GM12801 (cell line): ENCODE measurements around the gene SUCLG2.

ENCODE experiments used
- CTCF ChIP-seq: IDR thresholded peaks from one replicate; pipeline ENCODE4 v1.5.1; 2011; ENCODE audit warnings: control low read depth; ENCODE audit not compliant: insufficient read length; ENCODE audit errors: extremely low read depth

Gene SUCLG2

GRCh38 chr3:67624078-67624477 lies 30.3 kb downstream of the SUCLG2 start:
- no peak for TF ChIP-seq CTCF

GRCh38 chr3:67622652-67623051 lies 31.8 kb downstream of the SUCLG2 start:
- TF ChIP-seq CTCF = no peak

GRCh38 chr3:67620869-67621268 lies 33.5 kb downstream of the SUCLG2 start:
- no peak for TF ChIP-seq CTCF

GRCh38 chr3:67619991-67620390 lies 34.4 kb downstream of the SUCLG2 start:
- no peak for TF ChIP-seq CTCF

- no peak for TF ChIP-seq CTCF
Observed at GRCh38 chr3:67617518-67617917, 36.9 kb downstream of the SUCLG2 start.

GRCh38 chr3:67616046-67616445 lies 38.4 kb downstream of the SUCLG2 start:
- no peak for TF ChIP-seq CTCF

- no peak for TF ChIP-seq CTCF
Observed at GRCh38 chr3:67614195-67614594, 40.2 kb downstream of the SUCLG2 start.

- no peak for TF ChIP-seq CTCF
Observed at GRCh38 chr3:67610458-67610857, 44.0 kb downstream of the SUCLG2 start.
